Activated CD4-positive, alpha-beta T cell treated with anti-CD3 and anti-CD28 coated beads, Interleukin-2, amount 50 U/mL, for 24 hours (primary cell): ENCODE results near the gene ITPKB.
"Not testable (repeated sequence)": the region's sequence is repeated elsewhere in the genome, so short reads cannot be mapped to it uniquely, and the experiment has no call there.

Source experiments
- DNase-seq, 2 donors: peaks; one replicate each; pipeline ENCODE4 v3.0.0-alpha.2; 2020; ENCODE audit warnings: low read depth in 1 of 2, low spot score in 1 of 2

Gene ITPKB

GRCh38 chr1:226731257-226731893, 7.7 kb downstream of the ITPKB start:
- DNase-seq = no peak

- no peak for DNase-seq
These were observed 8.2 kb downstream of the ITPKB start for GRCh38 chr1:226730836-226731235.

- DNase-seq = no peak
These were observed 9.0 kb downstream of the ITPKB start for GRCh38 chr1:226730071-226730470.

- DNase-seq = no peak
These were observed 10.6 kb downstream of the ITPKB start for GRCh38 chr1:226728448-226728847.

- no peak for DNase-seq
These were observed 13.2 kb downstream of the ITPKB start for GRCh38 chr1:226725897-226726267.

- no peak for DNase-seq
These were observed 15.2 kb downstream of the ITPKB start for GRCh38 chr1:226723657-226724532.

GRCh38 chr1:226722901-226723656, 16.0 kb downstream of the ITPKB start:
- no peak for DNase-seq

GRCh38 chr1:226722240-226722900, 16.7 kb downstream of the ITPKB start:
- no peak for DNase-seq

- not testable (repeated sequence) for DNase-seq
These were observed 18.5 kb downstream of the ITPKB start for GRCh38 chr1:226720574-226720973.

- no peak for DNase-seq
These were observed 19.3 kb downstream of the ITPKB start for GRCh38 chr1:226719596-226720387.

GRCh38 chr1:226717256-226717909, 21.7 kb downstream of the ITPKB start:
- DNase-seq = no peak

- no peak for DNase-seq
These were observed 22.5 kb downstream of the ITPKB start for GRCh38 chr1:226716577-226716976.

- DNase-seq = no peak
These were observed 24.9 kb downstream of the ITPKB start for GRCh38 chr1:226714148-226714547.

GRCh38 chr1:226712742-226713419, 26.2 kb downstream of the ITPKB start:
- DNase-seq = no peak

- DNase-seq = peak in 1 of 2 donors; percentile 58
These were observed 26.9 kb downstream of the ITPKB start for GRCh38 chr1:226711976-226712741.

- DNase-seq = no peak
These were observed 28.6 kb downstream of the ITPKB start for GRCh38 chr1:226710501-226710900.

- no peak for DNase-seq
These were observed 29.1 kb downstream of the ITPKB start for GRCh38 chr1:226709953-226710352.

- no peak for DNase-seq
These were observed 30.1 kb downstream of the ITPKB start for GRCh38 chr1:226708967-226709396.

- no peak for DNase-seq
These were observed 30.7 kb downstream of the ITPKB start for GRCh38 chr1:226708342-226708780.
